ENCODE results near the gene SPATA9.

SPATA9 gene

DNA sequence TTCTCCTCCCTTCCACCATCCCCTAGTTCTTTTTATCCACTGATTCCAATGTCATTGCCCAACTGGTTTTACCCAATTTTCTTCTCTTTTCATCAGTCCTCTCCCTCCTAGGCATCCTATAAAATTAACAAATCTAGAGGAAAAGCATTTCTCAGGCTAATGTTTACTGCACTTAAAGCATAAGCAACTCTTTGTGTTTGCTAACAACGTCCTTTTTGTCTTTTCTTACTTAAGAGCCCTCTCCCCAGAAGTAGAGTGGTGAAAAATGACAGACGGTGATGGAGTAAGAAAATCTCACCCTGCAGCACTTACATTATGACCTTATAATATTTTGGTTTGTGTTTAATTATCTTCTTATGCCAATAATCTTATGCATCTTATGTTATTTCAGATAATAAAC, 1.6 kb upstream of the SPATA9 start:
- no peak for DNase-seq (ENCODE audit: low read depth, low spot score)

DNA sequence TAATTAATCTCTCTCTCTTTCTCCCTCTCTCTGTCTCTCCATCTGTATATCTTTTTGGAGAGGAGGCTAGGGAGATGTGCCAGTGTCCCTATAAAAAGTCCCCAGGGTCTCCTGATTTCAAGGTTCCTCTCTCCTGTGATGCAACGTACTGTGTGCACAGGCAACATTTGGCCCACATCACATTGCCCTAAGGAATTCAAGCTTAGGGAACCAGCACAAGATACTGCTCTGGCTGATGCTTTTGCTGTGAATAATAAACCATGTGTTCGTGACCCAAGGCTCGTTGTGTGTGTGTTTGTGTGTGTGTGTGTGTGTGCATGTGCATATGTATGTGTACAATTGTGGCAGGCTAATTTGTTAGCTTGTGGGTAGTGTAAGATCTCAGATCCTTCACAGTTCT, 9.7 kb downstream of the SPATA9 start:
- no peak for DNase-seq (ENCODE audit: low read depth, low spot score)

- DNase-seq (ENCODE audit: low read depth, low spot score) = no peak
Measured at GRCh38 chr5:95672641-95673040, 10.2 kb downstream of the SPATA9 start.

DNA sequence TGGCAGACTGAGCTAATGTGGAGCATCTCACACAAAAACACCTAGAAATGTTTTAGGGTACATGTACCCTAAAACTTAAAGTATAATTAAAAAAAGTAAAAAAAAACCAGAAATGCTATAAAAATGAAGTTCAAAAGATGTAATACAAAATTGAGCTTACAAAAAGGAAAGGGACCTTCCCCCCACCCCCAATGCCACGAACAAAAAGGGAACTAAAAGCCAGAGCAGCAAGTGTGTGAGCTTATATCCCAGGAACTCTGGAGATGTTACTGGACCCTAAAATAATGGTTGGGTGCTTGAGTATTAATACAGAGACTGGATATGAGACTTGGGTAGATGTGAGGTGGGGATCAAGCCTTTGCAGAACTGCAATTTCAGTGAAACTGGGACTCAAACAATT, 11.0 kb downstream of the SPATA9 start:
- no peak for DNase-seq (ENCODE audit: low read depth, low spot score)

GRCh38 chr5:95670568-95670967, 12.2 kb downstream of the SPATA9 start:
- peak; percentile 28 for DNase-seq (ENCODE audit: low read depth, low spot score)

DNA sequence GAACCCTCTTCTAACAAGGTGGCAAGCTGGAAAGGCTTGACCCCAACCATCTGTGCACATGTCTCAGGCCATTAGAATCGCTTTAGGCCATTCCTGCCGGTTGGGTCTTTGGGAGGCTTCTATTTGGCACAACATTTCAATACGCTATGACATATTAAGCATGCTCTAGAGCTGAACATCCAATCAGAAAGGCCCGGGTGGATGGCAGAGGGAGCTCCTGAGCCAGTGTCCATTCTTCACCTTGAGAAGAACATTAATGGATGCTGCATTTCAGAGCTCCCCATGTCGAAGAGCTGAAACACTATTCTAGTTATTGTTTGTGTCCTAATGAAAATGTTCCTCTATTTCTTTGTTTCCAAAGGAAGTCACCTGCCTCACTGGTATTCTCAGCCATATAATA, 12.8 kb downstream of the SPATA9 start:
- no peak for DNase-seq (ENCODE audit: low read depth, low spot score)

DNA sequence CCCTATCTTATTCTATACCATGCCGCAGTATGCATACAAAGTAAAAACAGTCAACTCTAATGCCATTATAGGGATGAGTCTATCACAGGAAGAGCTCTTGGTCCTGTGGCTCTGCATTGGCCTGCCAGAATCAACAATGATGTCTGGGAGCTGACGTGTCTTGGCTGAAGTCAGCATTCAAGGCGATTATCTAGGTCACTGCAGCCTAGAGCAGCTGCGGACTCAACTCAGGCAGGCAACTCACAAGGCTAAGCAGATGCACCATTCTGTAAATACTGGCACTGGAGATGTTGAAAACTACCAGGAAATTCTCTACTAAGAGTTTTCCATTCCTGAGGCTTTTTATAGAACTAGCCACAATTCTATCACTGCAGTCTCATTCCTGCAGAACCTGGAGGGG, 13.3 kb downstream of the SPATA9 start:
- peak; percentile 85 for DNase-seq (ENCODE audit: low read depth, low spot score)

- no peak for DNase-seq (ENCODE audit: low read depth, low spot score)
Measured at GRCh38 chr5:95668728-95669127, 14.1 kb downstream of the SPATA9 start.

DNA sequence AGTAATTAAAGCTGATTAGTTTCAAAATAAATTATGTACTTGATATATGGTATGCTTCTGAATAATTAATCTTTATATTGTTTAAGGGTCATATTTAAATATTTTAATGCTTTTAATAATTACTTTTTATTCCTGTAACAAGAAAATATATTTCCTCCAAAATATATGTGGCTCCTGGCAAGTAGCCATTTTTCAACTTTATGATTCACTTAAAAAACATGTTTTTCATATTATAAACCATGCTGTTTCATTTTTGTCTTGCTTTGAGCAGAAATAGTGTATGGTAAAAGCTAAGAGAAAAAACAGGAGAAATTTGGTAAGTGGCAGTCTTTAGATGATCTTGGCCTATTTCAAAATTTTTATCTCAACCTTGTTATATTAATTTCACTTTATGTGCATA, 14.6 kb downstream of the SPATA9 start:
- no peak for DNase-seq (ENCODE audit: low read depth, low spot score)

DNA sequence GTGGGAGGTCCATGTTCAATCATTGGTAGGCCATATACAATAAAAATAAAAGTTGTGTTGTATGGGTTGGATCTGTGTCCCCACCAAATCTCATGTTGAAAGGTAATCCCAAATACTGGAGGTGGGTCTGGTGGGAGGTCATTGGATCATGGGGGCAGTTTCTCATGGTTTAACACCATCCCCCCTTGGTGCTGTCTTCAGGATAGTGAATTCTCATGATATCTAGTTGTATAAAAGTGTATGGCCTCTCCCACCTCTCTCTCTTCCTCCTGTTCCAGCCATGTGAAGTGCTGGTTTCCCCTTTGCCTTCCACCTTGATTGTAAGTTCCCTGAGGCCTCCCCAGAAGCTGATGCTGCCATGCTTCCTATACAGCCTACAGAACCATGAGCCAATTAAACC, 15.1 kb downstream of the SPATA9 start:
- DNase-seq (ENCODE audit: low read depth, low spot score) = no peak

- DNase-seq (ENCODE audit: low read depth, low spot score) = no peak
Measured at GRCh38 chr5:95667061-95667618, 15.7 kb downstream of the SPATA9 start.

- peak; percentile 60 for DNase-seq (ENCODE audit: low read depth, low spot score)
Measured at GRCh38 chr5:95664204-95664786, 18.5 kb downstream of the SPATA9 start.

GRCh38 chr5:95662946-95663345, 19.8 kb downstream of the SPATA9 start:
- DNase-seq (ENCODE audit: low read depth, low spot score) = no peak

- DNase-seq (ENCODE audit: low read depth, low spot score) = no peak
Measured at GRCh38 chr5:95660060-95660459, 22.7 kb downstream of the SPATA9 start.

DNA sequence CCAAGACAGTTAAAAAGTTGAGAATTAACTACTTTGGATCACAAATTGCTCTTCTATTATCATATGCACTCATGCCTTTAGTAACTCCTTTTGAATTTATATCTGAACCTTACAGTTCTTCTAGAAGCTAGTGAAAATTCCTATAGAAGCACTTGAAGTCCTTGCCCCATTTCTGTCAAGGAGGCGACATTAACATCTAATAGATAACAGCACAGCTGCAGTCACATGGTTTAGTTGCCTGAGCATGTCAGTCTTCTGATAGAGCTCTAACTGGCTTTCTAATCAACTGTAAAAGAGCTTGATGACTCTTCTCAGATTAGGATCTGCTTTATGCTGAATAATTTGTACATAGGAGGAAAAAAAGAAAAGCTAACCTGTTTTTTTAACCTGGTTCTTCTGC, 27.2 kb downstream of the SPATA9 start:
- DNase-seq (ENCODE audit: low read depth, low spot score) = no peak

- no peak for DNase-seq (ENCODE audit: low read depth, low spot score)
Measured at GRCh38 chr5:95654196-95654595, 28.6 kb downstream of the SPATA9 start.

DNA sequence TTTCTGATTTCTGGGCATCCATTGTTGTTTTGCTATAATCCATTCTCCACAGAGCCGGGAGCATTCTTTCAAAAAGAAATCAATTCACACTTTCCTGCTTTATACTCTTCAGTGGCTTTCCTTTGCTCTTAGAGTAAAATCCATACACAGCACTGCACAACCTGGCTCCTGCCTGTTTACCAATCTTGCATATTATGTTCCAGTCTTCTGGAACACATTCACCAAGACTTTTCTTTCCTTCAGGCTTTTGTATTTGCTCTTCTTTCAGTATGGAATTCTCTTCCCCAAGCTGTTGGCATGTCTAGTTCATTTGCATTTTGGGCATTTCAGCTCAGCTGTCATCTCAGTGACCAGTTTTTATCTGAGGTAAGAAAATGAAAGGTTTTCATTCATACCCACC, 29.9 kb downstream of the SPATA9 start:
- DNase-seq (ENCODE audit: low read depth, low spot score) = peak; percentile 12

DNA sequence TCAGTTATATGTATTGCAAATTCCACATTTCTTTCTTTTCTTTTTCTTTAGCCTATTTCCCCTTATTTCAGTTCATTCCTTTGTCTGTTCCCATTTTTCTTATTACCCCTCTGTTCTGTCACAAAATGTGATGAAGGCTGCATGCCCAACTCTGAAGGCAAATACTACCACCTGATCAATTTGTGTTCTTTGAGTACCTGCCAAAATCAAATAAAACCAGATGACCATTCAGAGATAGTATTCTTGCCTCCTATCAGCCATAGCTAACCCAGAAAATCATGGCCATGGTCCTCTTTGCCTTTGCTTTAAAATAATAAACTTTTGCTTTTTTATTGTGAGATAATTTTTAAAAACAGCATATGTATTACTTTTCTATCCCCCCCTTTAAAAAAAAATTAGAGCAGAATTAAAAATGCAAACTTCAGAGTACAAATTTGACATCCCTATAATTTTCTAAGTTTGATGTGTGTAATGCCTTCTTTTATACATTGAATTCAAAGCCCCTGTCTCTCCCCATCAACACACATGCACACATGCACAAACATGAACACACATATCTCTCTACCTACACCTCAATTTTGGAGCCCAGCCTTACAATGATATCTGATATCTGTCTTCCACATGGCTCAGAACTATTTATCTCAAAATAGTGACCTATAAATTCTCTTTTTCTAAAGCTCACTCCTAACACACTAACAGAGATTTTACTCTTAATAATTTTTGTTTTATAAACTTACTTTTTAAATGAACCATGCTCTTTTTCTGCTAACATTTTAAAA, 32.8 kb downstream of the SPATA9 start:
- DNase-seq (ENCODE audit: low read depth, low spot score) = no peak

DNA sequence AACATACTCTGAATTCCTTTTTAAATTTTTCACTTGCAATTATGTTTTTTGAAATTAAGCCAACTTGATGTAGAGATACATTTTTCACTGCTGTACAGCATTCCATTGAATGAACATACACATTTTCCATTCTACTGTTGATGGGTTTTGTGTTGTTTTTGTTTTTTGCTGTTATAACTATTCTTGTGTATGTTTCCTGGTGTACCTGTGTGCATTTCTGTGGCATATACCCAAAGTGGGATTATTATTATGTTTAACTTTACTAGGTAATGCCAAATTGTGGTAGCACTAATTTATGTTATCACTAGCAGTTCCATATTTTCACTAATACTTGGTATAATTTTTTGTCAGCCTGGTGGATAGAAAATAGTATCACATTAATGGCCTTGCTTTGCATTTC, 33.5 kb downstream of the SPATA9 start:
- no peak for DNase-seq (ENCODE audit: low read depth, low spot score)

GRCh38 chr5:95647886-95648860, 34.6 kb downstream of the SPATA9 start:
- DNase-seq (ENCODE audit: low read depth, low spot score) = no peak

GRCh38 chr5:95646569-95647431, 36.0 kb downstream of the SPATA9 start, which contains the start of gene RFESD:
Gene RFESD (plus strand): TSS chr5:95646777. CDS start chr5:95652272, 5,495 bp downstream.
- peak; percentile 98 for DNase-seq (ENCODE audit: low read depth, low spot score)

Measured in astrocyte of the hippocampus (primary cell).